Thymus (tissue), 11 donors: ENCODE data around the gene CD93. TPM values are rescaled to one million over a fixed set of nuclear protein-coding genes. Genes with fewer than 3 reads are reported as not detected.
A peak's percentile ranks its signal among the peaks of the same experiment; 100 is the strongest.

Experiments used
- DNase-seq, 9 donors: peaks; one replicate each; pipeline ENCODE4 v3.0.0-alpha.2; 2013; ENCODE audit warnings: low spot score in 9 of 9, low read depth in 6 of 9, missing footprints in 1 of 9
- H3K27ac ChIP-seq, 2 donors: one replicate each; pipeline ENCODE4 v1.5.1; 2013; ENCODE audit warnings: control low read depth in 1 of 2, low read depth in 1 of 2, low read length in 1 of 2, mild to moderate bottlenecking in 1 of 2, moderate library complexity in 1 of 2
- H3K27me3 ChIP-seq, 2 donors: one replicate each; pipeline ENCODE4 v1.5.1; 2013; ENCODE audit warnings: low read length in 1 of 2; ENCODE audit not compliant: control insufficient read depth in 2 of 2, insufficient read depth in 1 of 2
- H3K36me3 ChIP-seq, 2 donors: one replicate each; pipeline ENCODE4 v1.5.1; 2013; ENCODE audit warnings: low read length in 1 of 2, mild to moderate bottlenecking in 1 of 2, moderate library complexity in 1 of 2; ENCODE audit not compliant: control insufficient read depth in 2 of 2, insufficient read depth in 2 of 2
- H3K4me1 ChIP-seq, 2 donors: one replicate each; pipeline ENCODE4 v1.5.1; 2013; ENCODE audit warnings: low read length in 2 of 2; ENCODE audit not compliant: control insufficient read depth in 2 of 2, insufficient read depth in 2 of 2
- H3K4me3 ChIP-seq, 2 donors: one replicate each; pipeline ENCODE4 v1.5.1; 2013; ENCODE audit warnings: low read length in 2 of 2, control low read depth in 1 of 2, mild to moderate bottlenecking in 1 of 2
- H3K9me3 ChIP-seq, 2 donors: one replicate each; pipeline ENCODE4 v1.5.1; 2013; ENCODE audit warnings: low read length in 1 of 2, mild to moderate bottlenecking in 1 of 2; ENCODE audit not compliant: control insufficient read depth in 2 of 2, insufficient read depth in 1 of 2
- WGBS: extraction: QIAGEN DNeasy Blood & Tissue Kit; methylation state at CpG from one replicate; pipeline ENCODE4 v1.1.7; 2013; 5-methylcytosine and 5-hydroxymethylcytosine counted together
- polyA plus RNA-seq: library from polyadenylated mRNA; stranded (reverse); fragments of 200-250 nt; gene quantifications from one replicate; pipeline ENCODE4 v1.2.3, GENCODE V29; 2013
- total RNA-seq: library from RNA; stranded (reverse); fragments of 120-200 nt; gene quantifications from one replicate; pipeline ENCODE4 v1.2.4, GENCODE V29; 2013
- donor health status: healthy.

Gene CD93
- total and polyA plus RNA-seq, 2 donors, result 16.4 to 19.8 TPM

DNA sequence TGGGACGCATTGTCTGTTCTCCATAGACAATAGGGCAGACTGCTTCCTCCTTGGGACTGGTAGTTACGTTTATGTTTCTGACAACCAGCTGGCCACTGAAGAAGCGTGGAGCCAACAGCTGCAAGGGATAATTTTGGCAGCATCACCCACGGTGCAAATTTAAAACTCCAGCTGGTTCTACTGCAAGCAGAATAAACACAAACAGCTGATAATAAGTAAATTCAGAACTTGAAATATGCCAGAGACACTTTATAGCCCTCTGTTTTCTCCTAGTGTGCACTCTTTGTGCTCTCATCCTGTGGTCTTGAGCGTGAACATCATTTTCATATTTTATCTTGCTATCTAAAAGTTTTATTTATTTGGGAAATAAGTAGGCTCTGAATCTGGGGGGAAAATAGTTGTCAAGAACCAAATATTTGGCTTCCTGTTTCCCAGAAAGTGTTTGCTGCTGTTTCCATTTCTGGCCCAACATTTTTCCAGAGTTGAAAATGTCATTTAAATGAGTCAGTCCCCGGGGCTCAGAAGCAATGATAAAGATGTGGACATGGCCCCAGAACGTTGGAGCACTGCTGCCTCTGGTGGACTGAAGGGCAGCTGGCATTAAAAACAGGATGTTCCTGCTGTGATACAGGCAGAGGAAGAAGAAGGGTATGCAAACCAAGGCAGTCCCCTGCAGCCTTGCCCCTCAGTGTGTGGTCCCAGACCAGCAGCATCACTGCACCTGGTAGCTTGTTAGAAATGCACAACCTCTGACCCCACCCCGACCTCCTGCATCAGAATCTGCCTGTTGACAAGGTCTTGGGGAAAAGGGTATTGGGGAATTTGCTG, 24.2 kb downstream of the CD93 start:
- no peak for DNase-seq

DNA sequence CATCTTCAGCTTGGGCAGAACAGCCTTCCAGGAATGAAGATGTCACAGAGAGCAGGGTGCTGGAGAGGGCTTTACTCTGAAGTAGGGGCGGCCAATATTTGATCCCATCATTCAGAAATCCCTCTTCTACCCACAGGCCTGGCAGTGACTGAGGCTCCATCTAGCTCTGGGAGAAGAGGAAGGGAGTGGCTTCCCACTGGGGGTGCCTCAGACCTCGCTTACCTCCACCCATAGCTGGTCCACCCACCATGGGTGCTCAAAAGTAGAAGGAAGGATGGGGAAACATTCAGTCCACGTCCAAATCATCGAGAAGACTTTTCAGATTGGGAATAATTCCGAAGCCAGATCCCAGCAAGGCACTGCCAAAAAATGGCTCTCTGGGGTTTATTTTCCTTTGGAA, 24.9 kb downstream of the CD93 start:
- no peaks in the 10 kb centered on the region for H3K27me3 ChIP-seq
- H3K9me3 ChIP-seq, result no peaks in the 10 kb centered on the region
- H3K4me1 ChIP-seq, result no peaks in the 10 kb centered on the region
- WGBS, result 95% methylated on average over 5 of the region's 5 CpGs
- H3K27ac ChIP-seq, result no peak overlapping the region
- no peak for DNase-seq
- H3K4me3 ChIP-seq, result no peak overlapping the region
- H3K36me3 ChIP-seq, result no peaks in the 10 kb centered on the region

More for the DNA sequence above, 24.2 kb downstream of the CD93 start:
- Histone ChIP-seq H3K4me3 (no peak overlapping the region), H3K27me3 (no peaks in the 10 kb centered on the region), H3K9me3 (no peaks in the 10 kb centered on the region), H3K4me1 (no peaks in the 10 kb centered on the region), H3K36me3 (no peaks in the 10 kb centered on the region), H3K27ac (no peak overlapping the region)
- 71% methylated on average over 8 of the region's 8 CpGs for WGBS

DNA sequence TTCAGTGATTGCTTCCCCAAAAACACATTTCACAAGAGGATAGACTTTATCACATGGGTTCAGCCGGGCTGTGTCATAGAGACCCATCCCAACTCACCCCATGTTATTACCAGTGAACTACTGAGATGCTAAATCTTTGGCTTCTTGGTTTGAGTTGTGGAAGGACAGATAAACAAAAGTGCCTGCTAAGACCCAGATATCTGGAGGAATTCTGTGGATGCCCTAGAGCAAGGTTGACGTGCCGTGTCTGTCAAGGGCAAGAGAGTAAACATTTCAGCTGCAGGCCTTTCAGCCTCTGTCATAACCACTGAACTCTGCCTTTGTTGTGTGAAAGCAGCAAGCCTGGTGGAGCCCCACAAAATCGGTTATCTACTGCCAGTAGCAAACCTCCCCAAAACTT, 25.5 kb downstream of the CD93 start:
- Histone ChIP-seq H3K27ac (no peak overlapping the region), H3K4me3 (no peak overlapping the region), H3K9me3 (no peaks in the 10 kb centered on the region), H3K27me3 (no peaks in the 10 kb centered on the region), H3K4me1 (no peaks in the 10 kb centered on the region), H3K36me3 (no peaks in the 10 kb centered on the region)
- WGBS, result 86% methylated on average over 4 of the region's 4 CpGs
- no peak for DNase-seq

DNA sequence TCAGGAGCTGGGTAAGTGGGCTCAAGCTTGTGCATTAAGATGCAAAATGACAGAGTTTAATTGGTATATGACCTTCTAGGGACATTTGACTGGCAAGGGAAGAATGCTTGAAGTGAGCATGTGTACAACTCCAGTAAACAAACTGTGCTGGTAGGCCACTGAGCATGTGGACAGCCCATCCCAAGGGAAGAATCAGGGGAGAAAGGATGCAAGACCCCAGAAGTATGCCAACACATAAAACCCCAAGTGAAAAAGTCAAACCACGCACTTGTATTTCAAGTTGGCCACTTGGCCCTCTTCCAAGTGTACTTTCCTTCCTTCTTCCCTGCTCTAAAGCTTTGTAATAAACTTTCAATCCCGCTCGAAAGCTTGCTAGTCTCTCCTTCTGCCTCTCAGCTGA, 26.3 kb downstream of the CD93 start:
- WGBS, result 53% methylated on average over 3 of the region's 3 CpGs

GRCh38 chr20:23059001-23059400, 27.1 kb downstream of the CD93 start:
- no peak for DNase-seq
- Histone ChIP-seq H3K4me1 (no peaks in the 10 kb centered on the region), H3K27me3 (no peaks in the 10 kb centered on the region), H3K4me3 (no peak overlapping the region), H3K36me3 (no peaks in the 10 kb centered on the region), H3K27ac (no peak overlapping the region), H3K9me3 (no peaks in the 10 kb centered on the region)
- WGBS, result 97% methylated on average over 3 of the region's 3 CpGs

More for the DNA sequence above, 26.3 kb downstream of the CD93 start:
- no peaks in the 10 kb centered on the region for H3K27me3 ChIP-seq
- no peak overlapping the region for H3K4me3 ChIP-seq
- no peaks in the 10 kb centered on the region for H3K9me3 ChIP-seq
- H3K27ac ChIP-seq, result no peak overlapping the region
- DNase-seq, result no peak
- no peaks in the 10 kb centered on the region for H3K36me3 ChIP-seq
- H3K4me1 ChIP-seq, result no peaks in the 10 kb centered on the region

DNA sequence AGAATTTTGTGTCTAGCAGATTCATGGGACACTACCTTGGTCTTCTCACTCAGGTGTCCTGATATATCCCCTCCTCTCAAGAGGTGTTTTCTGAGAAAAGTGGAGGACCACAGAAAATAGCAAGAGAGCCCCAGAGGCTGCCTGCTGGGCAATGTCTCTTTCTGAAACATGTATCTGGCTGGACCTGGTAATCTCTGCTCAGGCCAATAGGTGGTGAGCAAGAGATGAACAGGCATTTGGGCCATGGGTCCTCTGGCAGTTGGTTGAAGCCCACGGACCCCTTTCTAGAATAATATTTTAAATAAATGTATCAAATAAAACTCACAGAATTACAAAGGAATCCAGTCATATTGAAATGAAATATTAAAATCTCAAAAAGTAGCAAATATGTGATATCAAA, 27.9 kb downstream of the CD93 start:
- DNase-seq, result no peak
- no peaks in the 10 kb centered on the region for H3K36me3 ChIP-seq

GRCh38 chr20:23052904-23053303, 33.2 kb downstream of the CD93 start:
- Histone ChIP-seq H3K4me3 (no peak overlapping the region), H3K27me3 (peaks cover 50 to 53% of the 10 kb centered on the region in 2 donors), H3K4me1 (peaks cover 0 to 32% of the 10 kb centered on the region in 2 donors), H3K36me3 (no peaks in the 10 kb centered on the region), H3K9me3 (no peaks in the 10 kb centered on the region), H3K27ac (no peak overlapping the region)
- DNase-seq, result no peak
- 96% methylated on average over 5 of the region's 5 CpGs for WGBS

More for the DNA sequence above, 27.9 kb downstream of the CD93 start:
- peaks cover 0 to 4% of the 10 kb centered on the region in 2 donors for H3K27me3 ChIP-seq
- no peaks in the 10 kb centered on the region for H3K9me3 ChIP-seq
- WGBS, result 93% methylated on average over 1 of the region's 1 CpG
- no peak overlapping the region for H3K27ac ChIP-seq
- H3K4me1 ChIP-seq, result no peaks in the 10 kb centered on the region
- H3K4me3 ChIP-seq, result no peak overlapping the region

DNA sequence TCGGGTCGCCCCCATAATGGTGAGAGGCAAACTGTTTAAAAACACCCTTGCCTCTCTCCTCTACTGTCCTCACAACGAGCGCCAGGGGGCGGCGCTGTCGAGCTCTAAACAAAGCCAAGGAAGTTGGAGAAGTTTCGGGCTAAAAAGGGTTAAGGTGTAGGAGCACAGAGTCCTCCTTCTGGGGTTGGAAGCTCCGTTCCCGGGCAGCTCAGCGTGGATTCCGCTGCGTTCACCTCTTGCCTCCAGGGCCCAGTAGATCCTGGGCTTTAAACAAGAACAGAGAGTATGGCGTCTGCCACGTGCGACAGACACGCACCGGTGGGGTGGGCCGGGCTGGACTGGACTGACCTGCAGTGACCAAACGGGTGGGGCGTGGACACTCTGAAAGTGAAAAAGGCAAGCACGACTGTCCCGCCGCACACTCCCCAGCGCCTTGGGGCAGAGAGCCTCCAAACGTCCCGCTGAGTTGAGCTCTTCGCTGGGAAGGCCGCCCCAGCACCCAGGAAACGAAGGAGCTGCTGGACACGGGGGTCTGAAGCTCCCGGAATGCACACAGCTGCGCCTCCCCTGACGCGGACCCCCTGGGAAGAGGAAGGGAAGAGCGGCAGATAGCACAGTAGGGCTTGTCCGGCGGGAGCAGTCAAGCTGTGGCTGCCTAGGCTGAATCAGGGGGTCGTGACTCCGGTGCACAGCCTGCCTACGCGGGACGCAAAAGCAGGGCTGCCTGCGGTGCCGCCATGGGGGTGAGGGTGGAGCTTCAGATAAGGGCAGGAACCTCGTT, 35.1 kb downstream of the CD93 start:
- DNase-seq, result peak in 8 of 9 donors; percentile 31 to 81 (median 63)
- Histone ChIP-seq H3K36me3 (no peaks in the 10 kb centered on the region), H3K27me3 (peaks cover 59 to 68% of the 10 kb centered on the region in 2 donors), H3K27ac (peak overlapping the region in 1 of 2 donors; percentile 1), H3K9me3 (peaks cover 0 to 4% of the 10 kb centered on the region in 2 donors), H3K4me1 (peaks cover 3 to 36% of the 10 kb centered on the region in 2 donors), H3K4me3 (peak overlapping the region; percentile 17 to 37)
- WGBS, result 17% methylated on average over 46 of the region's 46 CpGs
